Endothelial cell of umbilical vein (primary cell): ENCODE measurements around the gene PLXND1. TPM values are rescaled to one million over a fixed set of nuclear protein-coding genes. Genes with fewer than 3 reads are reported as not detected.

Source experiments
- BruUV-seq: library from RNA; stranded (reverse); fragments of 400-500 nt; replicated peaks from 2 replicates; lab custom pipeline; 2021; lab: Mats Ljungman, UMichigan
- CTCF ChIA-PET: fragments of 300-600, 350-600 bp; sonication (Branson Sonifier 250); formaldehyde crosslinking; loops from one replicate; lab custom pipeline; 2021; ENCODE audit warnings: antibody characterized with exemption, inconsistent platforms; lab: Charles Lee
- POLR2A ChIA-PET: fragments of 300-600, 350-600 bp; sonication (Branson Sonifier 250); formaldehyde crosslinking; loops from one replicate; lab custom pipeline; 2021; ENCODE audit warnings: antibody characterized with exemption, inconsistent platforms; lab: Charles Lee
- DNase-seq: peaks from one replicate; pipeline ENCODE4 v3.0.0-alpha.2; 2011; ENCODE audit warnings: low read depth, low spot score
- FAIRE-seq: peaks from 2 replicates; lab custom pipeline; 2011; peaks lifted over from hg19 to GRCh38; lab: Jason Lieb, UNC
- H2AFZ ChIP-seq: 2 replicates; pipeline ENCODE4 v1.6.0; 2012; ENCODE audit warnings: low read depth, low read length, control low read depth, inconsistent platforms
- H3K27ac ChIP-seq: 2 replicates; pipeline ENCODE4 v1.5.1; 2011; ENCODE audit warnings: low read depth, mild to moderate bottlenecking, control low read depth, low read length, moderate library complexity; ENCODE audit not compliant: insufficient read depth
- H3K27me3 ChIP-seq, 2 experiments: 2 replicates each; pipeline versions ENCODE4 v1.6.0 to v1.6.1; 2011; ENCODE audit warnings: low read length in 2 of 2, mixed read lengths in 1 of 2; ENCODE audit not compliant: control insufficient read depth in 2 of 2, insufficient read depth in 2 of 2
- H3K36me3 ChIP-seq, 2 experiments: 2 replicates in 1 of 2; 3 replicates in 1 of 2; pipeline ENCODE4 v1.5.1; 2011; ENCODE audit warnings: low read length in 2 of 2, mild to moderate bottlenecking in 1 of 2, moderate library complexity in 1 of 2; ENCODE audit not compliant: control insufficient read depth in 2 of 2, insufficient read depth in 2 of 2; ENCODE audit errors: extremely low read depth in 1 of 2
- H3K4me1 ChIP-seq: 3 replicates; pipeline ENCODE4 v1.5.1; 2011; ENCODE audit warnings: mild to moderate bottlenecking, low read length; ENCODE audit not compliant: control insufficient read depth, insufficient read depth; ENCODE audit errors: extremely low read depth
- H3K4me2 ChIP-seq: 2 replicates; pipeline ENCODE4 v1.6.1; 2011; ENCODE audit warnings: low read length, control low read depth, mixed read lengths; ENCODE audit not compliant: insufficient read depth
- H3K4me3 ChIP-seq, 3 experiments: fragments of 200-600 bp in 1 of 3; sonication (generic), shearing (Covaris generic) in 1 of 3; replicated peaks in 1 of 3; 2 replicates each; pipeline ENCODE4 v1.5.1; 2011 to 2016; ENCODE audit warnings: control low read depth in 3 of 3, low read length in 3 of 3, mild to moderate bottlenecking in 2 of 3, inconsistent platforms in 1 of 3, low read depth in 1 of 3, moderate library complexity in 1 of 3; ENCODE audit not compliant: insufficient read depth in 1 of 3
- H3K79me2 ChIP-seq: 2 replicates; pipeline ENCODE4 v1.6.0; 2012; ENCODE audit warnings: low read length, inconsistent platforms; ENCODE audit not compliant: control insufficient read depth, insufficient read depth
- H3K9ac ChIP-seq: replicated peaks from 2 replicates; pipeline ENCODE3; 2011; ENCODE audit warnings: low read length, control low read depth; ENCODE audit not compliant: insufficient read depth; ENCODE audit errors: extremely low read depth
- H3K9me1 ChIP-seq: replicated peaks from 3 replicates; pipeline ENCODE4 v1.6.0; 2011; ENCODE audit warnings: mild to moderate bottlenecking, low read length; ENCODE audit not compliant: control insufficient read depth, insufficient read depth; ENCODE audit errors: extremely low read depth
- H3K9me3 ChIP-seq: replicated peaks from 2 replicates; pipeline ENCODE4 v1.5.1; 2012; ENCODE audit warnings: low read length, inconsistent platforms; ENCODE audit not compliant: control insufficient read depth, insufficient read depth
- H4K20me1 ChIP-seq: replicated peaks from 2 replicates; pipeline ENCODE3; 2011; ENCODE audit warnings: mild to moderate bottlenecking, low read length; ENCODE audit not compliant: control insufficient read depth, insufficient read depth; ENCODE audit errors: extremely low read depth
- CTCF ChIP-seq, 2 donors: IDR thresholded peaks; 1 replicate in 1 of 2; 2 replicates in 1 of 2; pipeline ENCODE4 v1.5.1; 2011; ENCODE audit warnings: low read length in 2 of 2, mild to moderate bottlenecking in 2 of 2, moderate library complexity in 2 of 2, control low read depth in 1 of 2, inconsistent platforms in 1 of 2, low read depth in 1 of 2; ENCODE audit not compliant: insufficient read depth in 1 of 2; ENCODE audit errors: extremely low read depth in 1 of 2
- EZH2 ChIP-seq: IDR thresholded peaks from 2 replicates; pipeline ENCODE4 v1.6.1; 2012; ENCODE audit warnings: borderline replicate concordance, low read depth, mild to moderate bottlenecking, moderate library complexity, low read length, inconsistent platforms; ENCODE audit not compliant: severe bottlenecking
- FOS ChIP-seq: IDR thresholded peaks from 2 replicates; pipeline ENCODE4 v1.6.1; 2011; ENCODE audit warnings: mild to moderate bottlenecking, low read length, moderate library complexity, borderline replicate concordance; ENCODE audit not compliant: insufficient read depth
- GATA2 ChIP-seq: IDR thresholded peaks from 2 replicates; pipeline ENCODE4 v1.7.0; 2011; ENCODE audit warnings: low read depth, mild to moderate bottlenecking, moderate library complexity, mixed read lengths, low read length; ENCODE audit not compliant: insufficient read length, insufficient read depth
- JUN ChIP-seq: IDR thresholded peaks from 2 replicates; pipeline ENCODE4 v1.6.1; 2011; ENCODE audit warnings: borderline replicate concordance, low read depth; ENCODE audit not compliant: insufficient read length, insufficient read depth
- MAX ChIP-seq: IDR thresholded peaks from 2 replicates; pipeline ENCODE4 v1.6.1; 2011; ENCODE audit not compliant: insufficient read depth, insufficient read length
- MYC ChIP-seq: IDR thresholded peaks from one replicate; pipeline ENCODE4 v1.6.1; 2011; ENCODE audit warnings: mild to moderate bottlenecking, low read depth, low read length
- POLR2A ChIP-seq: IDR thresholded peaks from 2 replicates; pipeline ENCODE4 v1.6.1; 2012; ENCODE audit warnings: low read depth, mild to moderate bottlenecking, control low read depth, low read length
- POLR2AphosphoS5 ChIP-seq: IDR thresholded peaks from 2 replicates; pipeline ENCODE4 v1.6.1; 2012; ENCODE audit warnings: low read depth, mild to moderate bottlenecking, control low read depth, low read length, moderate library complexity; ENCODE audit not compliant: insufficient read depth
- dilution Hi-C: fragments of 300-500 bp; cut with MboI; formaldehyde crosslinking; loops from one replicate; pipeline ENCODE4 v1.15.0; 2019; ENCODE audit warnings: low sequenced_read_pairs; ENCODE audit not compliant: extremely low pct_ligation_motif_present
- intact Hi-C: fragments of 100-400 bp; cut with micrococcal nuclease; formaldehyde crosslinking; loops from one replicate; pipeline ENCODE4 v1.10.0; 2022
- polyA plus RNA-seq, 4 experiments: library from polyadenylated mRNA; depleted of rRNA in 3 of 4; stranded (reverse) in 3 of 4; unstranded in 1 of 4; fragments of >200 nt; gene quantifications; 2 replicates each; pipeline versions ENCODE4 v1.2.1 to v1.2.3, GENCODE V29; 2011 to 2012; ENCODE audit warnings: missing spikeins in 1 of 4
- small RNA-seq: library from RNA; depleted of rRNA; stranded (forward); fragments of <200 nt; gene quantifications from one replicate; pipeline ENCODE3, GENCODE V24; 2012; ENCODE audit warnings: low replicate concordance, low read depth; ENCODE audit not compliant: insufficient read depth, insufficient read length
- total RNA-seq: library from RNA; stranded (reverse); gene quantifications from 2 replicates; pipeline ENCODE4 v1.2.3, GENCODE V29; 2021

Gene PLXND1
- total and polyA plus RNA-seq, 2 donors (not counting 3 experiments of a cell fraction or from before 2014, with no cell fraction given): 300 to 834 TPM

- Histone ChIP-seq H4K20me1 (no peaks in the 10 kb centered on the region), H3K27ac (no peak overlapping the region), H3K4me3 (no peak overlapping the region), H3K9ac (no peak overlapping the region), H3K4me1 (peaks cover 5% of the 10 kb centered on the region), H3K9me1 (no peaks in the 10 kb centered on the region), H3K27me3 (no peaks in the 10 kb centered on the region), H3K4me2 (no peak overlapping the region), H2AFZ (no peak overlapping the region), H3K36me3 (peaks cover 0 to 13% of the 10 kb centered on the region in 2 experiments), H3K79me2 (no peaks in the 10 kb centered on the region), H3K9me3 (no peaks in the 10 kb centered on the region)
- intact Hi-C loops (no loop called here), dilution Hi-C loops (no loop called here)
- POLR2A ChIA-PET: no interaction called here
- no TSS peak for BruUV-seq
- FAIRE-seq: no peak
- CTCF ChIA-PET: no interaction called here
- DNase-seq: no peak
- TF ChIP-seq GATA2 (no peak), EZH2 (no peak), JUN (no peak), POLR2AphosphoS5 (no peak), CTCF (IDR thresholded peaks at IDR 0.05; ENCODE audit: extremely low read depth in 1 of 2, insufficient read depth in 1 of 2, low read depth in 1 of 2, low read length in 2 of 2) (no peak), POLR2A (no peak), FOS (no peak), MAX (no peak), MYC (no peak)
Observed at GRCh38 chr3:129505341-129505740, 101.1 kb downstream of the PLXND1 start.

Small RNA genes lying within 50 kb of the gene (small RNA-seq; reads per million reads assigned to genes)
- not detected for gene RN7SL752P

Other genes starting within 250 kb of the PLXND1 start
- gene EFCAB12, start 178.0 kb downstream of the PLXND1 start, total RNA-seq: 0.25 and 0.49 TPM in 2 replicates
- 0.15 and 0.19 TPM in 2 replicates for gene EFCAB12, start 178.0 kb downstream of the PLXND1 start, polyA plus RNA-seq
- 33.2 and 39.5 TPM in 2 replicates for gene MBD4, start 166.7 kb downstream of the PLXND1 start, total RNA-seq
- gene MBD4, start 166.7 kb downstream of the PLXND1 start, polyA plus RNA-seq: 11.0 and 17.4 TPM in 2 replicates
- 36.6 and 41.7 TPM in 2 replicates for gene IFT122, start 166.5 kb downstream of the PLXND1 start, total RNA-seq
- gene IFT122, start 166.5 kb downstream of the PLXND1 start, polyA plus RNA-seq: 38.4 and 44.3 TPM in 2 replicates
- gene RHO, start 78.0 kb downstream of the PLXND1 start, total RNA-seq: not detected in 2 replicates
- not detected in 2 replicates for gene RHO, start 78.0 kb downstream of the PLXND1 start, polyA plus RNA-seq
- gene H1-8, start 63.5 kb downstream of the PLXND1 start, total RNA-seq: not detected in 2 replicates
- not detected in 2 replicates for gene H1-8, start 63.5 kb downstream of the PLXND1 start, polyA plus RNA-seq